Left ventricle myocardium inferior (tissue), 1 donor: ENCODE measurements around the gene MGAT4B. TPM values are rescaled to one million over a fixed set of nuclear protein-coding genes. Genes with fewer than 3 reads are reported as not detected.

Source experiments
- DNase-seq: peaks from one replicate; pipeline ENCODE4 v3.0.0-alpha.2; 2020
- H3K27ac ChIP-seq: fragments of 200-600 bp; replicated peaks from 2 replicates; pipeline ENCODE4 v1.8.0; 2021
- H3K27me3 ChIP-seq: fragments of 200-600 bp; 2 replicates; pipeline ENCODE4 v1.8.0; 2021; ENCODE audit warnings: low read depth
- H3K36me3 ChIP-seq: fragments of 200-600 bp; 2 replicates; pipeline ENCODE4 v1.8.0; 2021
- H3K4me1 ChIP-seq: fragments of 200-600 bp; 2 replicates; pipeline ENCODE4 v1.8.0; 2021
- H3K4me3 ChIP-seq: fragments of 200-600 bp; 2 replicates; pipeline ENCODE4 v1.8.0; 2021; ENCODE audit warnings: mild to moderate bottlenecking, moderate library complexity
- H3K9me3 ChIP-seq: fragments of 200-600 bp; replicated peaks from 2 replicates; pipeline ENCODE4 v1.8.0; 2021
- intact Hi-C: fragments of 100-400 bp; cut with micrococcal nuclease; formaldehyde crosslinking; loops from one replicate; pipeline ENCODE4 v1.11.0; 2022
- long read RNA-seq: library from polyadenylated mRNA; unstranded; transcript quantifications from one replicate; pipeline ENCODE4 v2.0.0, GENCODE V29; 2021
- total RNA-seq: library from RNA; stranded (reverse); fragmentation: NEBNext Ultra II Directional; extraction: Animal tissue kit (Norgen Biotek cat#: 25700); gene quantifications from one replicate; pipeline ENCODE4 v1.2.1, GENCODE V29; 2021
- TF ChIP-seq, protein P1 (sequence below): fragments of 200-600 bp; IDR thresholded peaks from 2 replicates; pipeline ENCODE4 v1.8.0; 2021; ENCODE audit warnings: antibody characterized with exemption, mild to moderate bottlenecking, borderline replicate concordance
- donor health status: DM: no; HTN: yes; CAD: no; lungs with severe emphysema.

MGAT4B gene
- 98.7 TPM for total RNA-seq
- long read RNA-seq, transcript MGAT4B-201 (15 exons, 2,446 nt), result major isoform, 161 of 213 reads
- long read RNA-seq, partial matches to known transcripts, result 22 of 213 reads
- long read RNA-seq, other reads (novel, unspliced or antisense), result 27 of 213 reads

DNA sequence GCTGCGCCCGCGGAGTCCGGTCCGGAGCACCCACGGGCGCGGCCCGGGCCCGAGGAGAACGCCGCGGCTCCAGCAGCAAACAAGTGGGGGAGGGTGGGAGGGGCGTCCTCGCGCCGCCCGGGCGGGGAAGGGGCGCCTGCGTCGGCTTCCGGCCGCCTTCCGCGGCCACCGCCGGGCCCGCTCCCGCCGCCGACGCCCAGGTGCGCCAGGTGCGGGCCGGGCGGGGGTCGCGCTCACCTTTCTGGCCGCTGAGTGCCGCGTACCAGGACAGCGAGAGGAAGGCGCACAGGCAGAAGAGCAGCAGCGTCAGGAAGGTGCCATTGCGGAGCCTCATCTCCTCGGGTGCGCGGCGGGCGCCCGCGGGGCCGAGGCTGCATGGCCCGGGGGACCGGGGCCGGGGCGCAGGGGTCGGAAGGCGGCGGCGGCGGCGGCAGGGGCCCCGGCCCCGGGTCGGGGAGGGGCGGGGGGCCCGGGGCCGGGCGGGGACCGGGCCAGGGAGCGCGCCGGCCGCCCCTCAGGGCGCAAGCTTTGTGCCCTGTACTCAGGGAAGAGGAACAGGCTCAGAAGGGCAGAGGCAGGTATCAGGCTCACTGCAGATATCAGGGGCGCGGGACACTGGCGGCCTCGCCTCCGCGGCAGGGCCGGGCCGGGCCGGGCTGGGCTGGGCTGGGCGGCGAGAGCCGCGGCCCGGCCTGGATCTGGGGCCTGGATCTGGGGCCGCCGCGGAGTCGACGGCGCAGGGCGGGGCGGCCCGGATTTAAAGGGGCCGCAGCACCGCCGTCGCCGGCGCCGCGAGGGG lies at the start of gene MGAT4B:
Gene MGAT4B (minus strand): TSS at position 617 of the 799 bp plus-strand sequence. CDS start 283 bp downstream, at position 334.
- TF ChIP-seq, protein P1, sequence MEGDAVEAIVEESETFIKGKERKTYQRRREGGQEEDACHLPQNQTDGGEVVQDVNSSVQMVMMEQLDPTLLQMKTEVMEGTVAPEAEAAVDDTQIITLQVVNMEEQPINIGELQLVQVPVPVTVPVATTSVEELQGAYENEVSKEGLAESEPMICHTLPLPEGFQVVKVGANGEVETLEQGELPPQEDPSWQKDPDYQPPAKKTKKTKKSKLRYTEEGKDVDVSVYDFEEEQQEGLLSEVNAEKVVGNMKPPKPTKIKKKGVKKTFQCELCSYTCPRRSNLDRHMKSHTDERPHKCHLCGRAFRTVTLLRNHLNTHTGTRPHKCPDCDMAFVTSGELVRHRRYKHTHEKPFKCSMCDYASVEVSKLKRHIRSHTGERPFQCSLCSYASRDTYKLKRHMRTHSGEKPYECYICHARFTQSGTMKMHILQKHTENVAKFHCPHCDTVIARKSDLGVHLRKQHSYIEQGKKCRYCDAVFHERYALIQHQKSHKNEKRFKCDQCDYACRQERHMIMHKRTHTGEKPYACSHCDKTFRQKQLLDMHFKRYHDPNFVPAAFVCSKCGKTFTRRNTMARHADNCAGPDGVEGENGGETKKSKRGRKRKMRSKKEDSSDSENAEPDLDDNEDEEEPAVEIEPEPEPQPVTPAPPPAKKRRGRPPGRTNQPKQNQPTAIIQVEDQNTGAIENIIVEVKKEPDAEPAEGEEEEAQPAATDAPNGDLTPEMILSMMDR, result no peak

DNA sequence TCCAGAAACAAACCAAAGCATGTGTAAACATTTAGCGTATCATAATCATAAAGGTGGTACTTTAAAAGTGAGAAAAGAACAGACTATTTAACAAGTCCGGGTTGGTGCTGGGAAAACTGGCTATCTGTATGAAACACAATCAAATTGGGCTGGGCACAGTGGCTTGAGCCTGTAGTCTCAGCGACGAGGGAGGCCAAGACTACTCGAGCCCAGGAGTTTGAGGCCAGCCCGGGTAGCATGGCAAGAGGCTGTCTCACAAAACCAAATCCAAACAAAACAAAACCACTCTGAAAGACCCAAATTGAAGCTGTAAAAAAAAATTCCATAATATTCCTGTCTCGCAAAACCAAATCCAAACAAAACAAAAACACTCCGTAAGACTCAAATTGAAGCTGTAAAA lies 47.7 kb upstream of the MGAT4B start:
- TF ChIP-seq, protein P1, result no peak
- Histone ChIP-seq H3K9me3 (no peaks in the 10 kb centered on the region), H3K4me1 (peaks cover 24% of the 10 kb centered on the region), H3K27ac (no peak overlapping the region), H3K4me3 (no peak overlapping the region), H3K36me3 (peaks cover 39% of the 10 kb centered on the region), H3K27me3 (no peaks in the 10 kb centered on the region)
- DNase-seq, result no peak
- intact Hi-C loops, result no loop called here

More for the DNA sequence above, at the start of gene MGAT4B:
- DNase-seq, result peak; percentile 80
- Histone ChIP-seq H3K27ac (peak within 1 kb of the TSS; percentile 95), H3K9me3 (no peaks in the 10 kb centered on the region), H3K4me3 (peak within 1 kb of the TSS; percentile 94), H3K27me3 (no peaks in the 10 kb centered on the region), H3K36me3 (peaks cover under 1% of the 10 kb centered on the region), H3K4me1 (peaks cover 58% of the 10 kb centered on the region)
- intact Hi-C loops, result no loop called here

GRCh38 chr5:179852993-179853547 lies 46.4 kb upstream of the MGAT4B start:
- no peaks in the 10 kb centered on the region for H3K9me3 ChIP-seq
- peaks cover 47% of the 10 kb centered on the region for H3K36me3 ChIP-seq
- TF ChIP-seq, protein P1, result no peak
- H3K4me3 ChIP-seq, result no peak overlapping the region
- intact Hi-C loops, result no loop called here
- no peak overlapping the region for H3K27ac ChIP-seq
- no peaks in the 10 kb centered on the region for H3K27me3 ChIP-seq
- H3K4me1 ChIP-seq, result peaks cover 13% of the 10 kb centered on the region
- no peak for DNase-seq

- Histone ChIP-seq H3K9me3 (peaks cover 14% of the 10 kb centered on the region), H3K4me1 (peaks cover 28% of the 10 kb centered on the region), H3K27ac (no peak overlapping the region), H3K27me3 (no peaks in the 10 kb centered on the region), H3K4me3 (no peak overlapping the region), H3K36me3 (peaks cover 83% of the 10 kb centered on the region)
- no peak for DNase-seq
- intact Hi-C loops, result no loop called here
- TF ChIP-seq, protein P1, result no peak
These were observed 35.0 kb upstream of the MGAT4B start for GRCh38 chr5:179841621-179842020.

DNA sequence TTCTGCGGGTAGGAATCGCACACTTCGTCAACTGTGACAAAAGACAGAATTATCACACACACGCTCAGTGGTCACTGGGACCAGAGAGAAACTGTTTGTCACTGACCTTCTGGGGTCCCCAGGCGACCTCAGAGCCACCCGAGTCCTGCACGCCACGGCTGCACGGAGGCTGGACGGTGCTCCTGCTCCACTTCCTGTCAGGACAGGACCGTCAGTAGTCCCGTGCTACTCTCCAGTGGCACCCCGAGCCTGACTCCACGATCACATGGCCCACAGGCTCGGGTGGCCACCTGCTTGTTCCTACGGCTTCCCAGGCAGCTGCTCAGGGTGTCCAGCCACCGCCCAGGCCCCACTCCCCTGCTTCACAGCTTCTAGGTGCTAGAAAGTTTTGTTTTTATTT lies 34.1 kb upstream of the MGAT4B start:
- no peak for DNase-seq
- Histone ChIP-seq H3K4me3 (no peak overlapping the region), H3K27ac (no peak overlapping the region), H3K4me1 (peaks cover 35% of the 10 kb centered on the region), H3K9me3 (peaks cover 14% of the 10 kb centered on the region), H3K27me3 (no peaks in the 10 kb centered on the region), H3K36me3 (peaks cover 83% of the 10 kb centered on the region)
- intact Hi-C loops, result no loop called here
- TF ChIP-seq, protein P1, result no peak
